GM04503 (cell line): Measurements from ENCODE around the gene CACNA1E.

Experiments
- DNase-seq: peaks from one replicate; pipeline ENCODE4 v3.0.0-alpha.2; 2012; ENCODE audit warnings: low read depth

Gene CACNA1E

GRCh38 chr1:181637998-181638397, 154.7 kb downstream of the CACNA1E start:
- no peak for DNase-seq

- no peak for DNase-seq
Measured at GRCh38 chr1:181640956-181641355, 157.6 kb downstream of the CACNA1E start.

- DNase-seq, result no peak
Measured at GRCh38 chr1:181643631-181644030, 160.3 kb downstream of the CACNA1E start.

- DNase-seq, result no peak
Measured at GRCh38 chr1:181645171-181645570, 161.9 kb downstream of the CACNA1E start.

- no peak for DNase-seq
Measured at GRCh38 chr1:181646710-181647109, 163.4 kb downstream of the CACNA1E start.

- no peak for DNase-seq
Measured at GRCh38 chr1:181647314-181648035, 164.2 kb downstream of the CACNA1E start.

GRCh38 chr1:181651276-181651675, 168.0 kb downstream of the CACNA1E start:
- no peak for DNase-seq

GRCh38 chr1:181655756-181656155, 172.4 kb downstream of the CACNA1E start:
- no peak for DNase-seq

GRCh38 chr1:181656491-181656890, 173.2 kb downstream of the CACNA1E start:
- no peak for DNase-seq

GRCh38 chr1:181658581-181658980, 175.3 kb downstream of the CACNA1E start:
- no peak for DNase-seq

GRCh38 chr1:181659321-181659957, 176.1 kb downstream of the CACNA1E start:
- DNase-seq, result no peak

- no peak for DNase-seq
Measured at GRCh38 chr1:181660621-181661020, 177.3 kb downstream of the CACNA1E start.

- DNase-seq, result no peak
Measured at GRCh38 chr1:181661569-181661968, 178.3 kb downstream of the CACNA1E start.

GRCh38 chr1:181662606-181663005, 179.3 kb downstream of the CACNA1E start:
- no peak for DNase-seq

- DNase-seq, result no peak
Measured at GRCh38 chr1:181664543-181664942, 181.2 kb downstream of the CACNA1E start.

- DNase-seq, result no peak
Measured at GRCh38 chr1:181669246-181669645, 185.9 kb downstream of the CACNA1E start.

- DNase-seq, result no peak
Measured at GRCh38 chr1:181674617-181675016, 191.3 kb downstream of the CACNA1E start.

- DNase-seq, result no peak
Measured at GRCh38 chr1:181675091-181675917, 192.0 kb downstream of the CACNA1E start.

GRCh38 chr1:181675918-181676190, 192.5 kb downstream of the CACNA1E start:
- no peak for DNase-seq

GRCh38 chr1:181676269-181676668, 193.0 kb downstream of the CACNA1E start:
- no peak for DNase-seq

GRCh38 chr1:181680332-181680731, 197.0 kb downstream of the CACNA1E start:
- DNase-seq, result no peak

- DNase-seq, result no peak
Measured at GRCh38 chr1:181680871-181681270, 197.6 kb downstream of the CACNA1E start.

- no peak for DNase-seq
Measured at GRCh38 chr1:181685211-181685610, 201.9 kb downstream of the CACNA1E start.
